Muscle layer of colon (tissue), 2 donors: ENCODE measurements around the gene TANGO6.

Source experiments
- H3K27ac ChIP-seq: one replicate; pipeline ENCODE4 v1.7.0; 2013; ENCODE audit warnings: low read depth, mild to moderate bottlenecking, low read length, moderate library complexity
- H3K27me3 ChIP-seq, 2 donors: one replicate each; pipeline ENCODE4 v1.7.0; 2013; ENCODE audit warnings: low read length in 2 of 2, mild to moderate bottlenecking in 2 of 2; ENCODE audit not compliant: insufficient read depth in 2 of 2, control insufficient read depth in 1 of 2
- H3K36me3 ChIP-seq: one replicate; pipeline ENCODE4 v1.7.0; 2013; ENCODE audit warnings: mild to moderate bottlenecking, low read length; ENCODE audit not compliant: insufficient read depth
- H3K4me1 ChIP-seq: one replicate; pipeline ENCODE4 v1.7.0; 2013; ENCODE audit warnings: mild to moderate bottlenecking, low read length; ENCODE audit not compliant: insufficient read depth
- H3K4me3 ChIP-seq, 2 donors: one replicate each; pipeline ENCODE4 v1.7.0; 2013; ENCODE audit warnings: low read length in 2 of 2, low read depth in 1 of 2, mild to moderate bottlenecking in 1 of 2, moderate library complexity in 1 of 2
- H3K9ac ChIP-seq: one replicate; pipeline ENCODE4 v1.7.0; 2013; ENCODE audit warnings: low read length
- H3K9me3 ChIP-seq: one replicate; pipeline ENCODE4 v1.7.0; 2013; ENCODE audit warnings: mild to moderate bottlenecking, low read length
- donor health status: abdominal sarcoma.
- donor health status: Adenocarcinoma of cecum.

TANGO6 gene

DNA sequence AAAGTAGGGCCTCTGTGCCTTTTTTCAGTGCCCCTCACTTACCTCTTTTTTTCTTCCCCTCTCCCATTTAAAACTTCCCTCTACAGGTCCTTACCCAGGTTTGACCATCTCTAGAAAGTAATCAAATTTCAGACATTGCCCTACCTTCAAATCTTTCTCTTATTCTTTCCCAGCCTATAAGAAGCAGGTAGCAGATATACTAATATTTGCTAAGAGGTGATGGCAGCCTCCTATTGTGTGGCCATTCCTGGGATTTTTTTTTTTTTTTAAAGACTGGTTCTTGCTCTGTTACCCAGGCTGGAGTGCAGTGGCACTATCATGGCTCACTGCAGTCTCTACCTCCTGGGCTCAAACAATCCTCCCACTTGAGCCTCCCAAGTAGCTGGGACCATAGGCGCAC is 151.0 kb downstream of the TANGO6 start:
- H3K27ac ChIP-seq = no peak overlapping the region

DNA sequence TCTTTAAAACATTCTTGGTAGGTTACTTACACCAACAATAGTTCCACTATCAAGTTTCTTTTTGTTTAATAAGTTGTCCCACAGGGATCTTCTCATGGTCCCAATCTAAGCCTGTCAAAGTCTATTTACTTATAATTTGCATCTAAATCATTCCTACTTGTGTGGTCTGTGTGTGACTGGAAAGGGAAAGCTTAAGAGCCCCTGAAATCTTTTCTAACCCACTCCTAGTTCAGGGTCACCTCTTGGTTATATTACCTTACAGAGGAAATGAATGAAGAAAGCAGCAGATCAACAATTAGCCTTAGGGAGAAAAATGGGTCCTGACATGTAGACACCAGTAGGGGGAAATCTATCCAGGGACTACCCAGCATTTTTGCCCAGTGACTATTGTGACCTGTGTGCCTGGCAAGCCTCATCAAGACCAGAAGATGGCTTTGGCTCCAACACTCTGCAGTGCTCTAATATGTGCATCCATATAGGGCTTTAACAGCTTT is 151.7 kb downstream of the TANGO6 start:
- H3K27me3 ChIP-seq = no peaks in the 10 kb centered on the region
- no peak overlapping the region for H3K27ac ChIP-seq
- no peak overlapping the region for H3K9ac ChIP-seq
- no peaks in the 10 kb centered on the region for H3K36me3 ChIP-seq
- no peaks in the 10 kb centered on the region for H3K4me1 ChIP-seq
- H3K4me3 ChIP-seq = no peak overlapping the region
- H3K9me3 ChIP-seq = no peaks in the 10 kb centered on the region

More for the DNA sequence above, 151.0 kb downstream of the TANGO6 start:
- no peaks in the 10 kb centered on the region for H3K36me3 ChIP-seq
- no peaks in the 10 kb centered on the region for H3K9me3 ChIP-seq
- no peaks in the 10 kb centered on the region for H3K4me1 ChIP-seq
- H3K9ac ChIP-seq = no peak overlapping the region
- no peaks in the 10 kb centered on the region for H3K27me3 ChIP-seq
- H3K4me3 ChIP-seq = no peak overlapping the region

DNA sequence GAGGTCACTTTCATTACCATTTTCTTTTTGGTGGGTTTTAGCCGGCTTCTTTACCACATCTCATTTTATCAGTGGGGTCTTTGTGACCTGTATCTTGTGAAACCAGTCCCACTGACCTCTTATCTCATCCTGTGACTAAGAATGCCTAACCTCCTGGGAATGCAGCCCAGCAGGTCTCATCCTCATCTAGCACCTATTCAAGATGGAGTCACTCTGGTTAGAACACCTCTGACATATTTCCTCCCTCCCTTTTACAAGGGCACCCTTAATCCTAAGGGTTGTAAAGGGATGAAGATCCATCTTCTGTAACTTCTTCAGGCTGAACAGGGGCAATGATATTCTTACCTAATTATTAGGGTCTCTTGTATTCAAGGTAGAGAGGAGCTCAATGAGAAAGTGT is 154.2 kb downstream of the TANGO6 start:
- Histone ChIP-seq H3K4me3 (no peak overlapping the region), H3K36me3 (no peaks in the 10 kb centered on the region), H3K9me3 (no peaks in the 10 kb centered on the region), H3K4me1 (no peaks in the 10 kb centered on the region), H3K27me3 (no peaks in the 10 kb centered on the region), H3K27ac (no peak overlapping the region), H3K9ac (no peak overlapping the region)

DNA sequence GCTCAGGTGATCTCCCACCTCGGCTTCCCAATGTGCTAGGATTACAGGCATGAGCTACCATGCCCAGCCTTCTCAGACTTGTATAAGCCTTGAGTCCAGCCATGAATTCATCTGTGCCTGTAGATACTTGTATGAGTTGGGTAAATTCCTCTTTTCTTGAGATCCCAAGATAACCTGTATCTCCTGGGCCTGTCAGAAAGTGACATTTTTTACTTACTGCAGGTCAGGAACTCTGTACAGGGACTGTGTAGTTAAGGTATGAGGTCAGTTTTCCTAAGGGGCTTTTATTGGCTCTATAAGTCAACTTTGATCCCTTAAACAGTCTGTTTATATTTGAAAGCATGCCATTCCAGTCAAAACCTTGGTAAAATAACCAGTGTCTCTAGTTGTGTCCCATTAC is 155.8 kb downstream of the TANGO6 start:
- Histone ChIP-seq H3K4me1 (no peaks in the 10 kb centered on the region), H3K9ac (no peak overlapping the region), H3K4me3 (no peak overlapping the region), H3K9me3 (no peaks in the 10 kb centered on the region), H3K27ac (no peak overlapping the region), H3K36me3 (no peaks in the 10 kb centered on the region), H3K27me3 (no peaks in the 10 kb centered on the region)

DNA sequence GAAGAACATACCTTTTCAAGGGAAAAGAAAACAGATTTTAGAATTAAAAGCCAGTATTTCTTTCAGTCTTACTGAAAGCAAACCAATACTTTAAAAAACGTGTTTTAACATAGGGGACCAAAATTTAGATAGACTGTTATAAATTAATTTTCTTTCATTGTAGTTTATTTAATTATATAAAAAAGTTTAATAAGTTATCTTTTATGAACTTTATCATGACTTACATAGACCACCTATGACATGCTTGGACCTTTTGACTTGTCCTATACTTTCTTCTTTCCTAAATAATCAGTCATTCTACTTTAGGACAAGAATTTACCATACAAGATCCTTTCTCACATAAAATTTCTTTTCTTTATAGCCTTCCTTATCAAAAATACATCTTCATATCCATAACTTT is 160.2 kb downstream of the TANGO6 start:
- no peaks in the 10 kb centered on the region for H3K9me3 ChIP-seq

DNA sequence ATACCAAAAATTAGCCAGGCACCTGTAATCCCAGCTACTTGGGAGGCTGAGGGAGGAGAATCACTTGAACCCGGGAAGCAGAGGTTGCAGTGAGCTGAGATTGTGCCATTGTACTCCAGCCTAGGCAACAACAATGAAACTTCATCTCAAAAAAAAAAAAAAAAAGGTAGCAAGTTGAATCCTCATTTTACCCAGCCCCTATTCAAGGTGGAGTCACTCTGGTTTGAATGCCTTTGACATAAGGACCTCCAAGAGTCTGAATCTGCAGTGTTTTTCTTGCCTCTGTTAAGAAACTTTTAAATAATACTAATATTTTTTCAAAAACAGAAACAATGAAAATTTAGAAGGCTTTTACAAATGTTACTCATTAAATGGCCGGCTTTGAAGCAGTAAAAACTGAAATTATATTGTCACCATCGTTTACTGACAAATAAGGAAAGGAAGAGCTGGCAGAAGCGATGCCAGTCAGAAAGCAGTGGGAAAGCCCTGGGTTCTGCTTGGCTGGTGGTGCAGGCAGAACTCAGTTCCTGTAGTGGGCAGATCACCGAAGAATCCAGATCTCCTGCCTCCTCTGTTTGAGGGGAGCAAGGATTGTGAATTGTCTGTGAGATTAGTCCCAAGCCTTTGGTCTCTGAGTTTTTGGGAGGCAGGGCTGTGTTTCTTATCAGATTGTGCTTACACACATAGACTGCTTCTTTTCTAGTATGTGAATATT is 162.5 kb downstream of the TANGO6 start:
- Histone ChIP-seq H3K4me1 (no peaks in the 10 kb centered on the region), H3K4me3 (no peak overlapping the region), H3K36me3 (no peaks in the 10 kb centered on the region), H3K9me3 (no peaks in the 10 kb centered on the region), H3K27me3 (no peaks in the 10 kb centered on the region), H3K9ac (no peak overlapping the region), H3K27ac (no peak overlapping the region)

More for the DNA sequence above, 160.2 kb downstream of the TANGO6 start:
- no peak overlapping the region for H3K9ac ChIP-seq
- no peaks in the 10 kb centered on the region for H3K4me1 ChIP-seq
- no peak overlapping the region for H3K4me3 ChIP-seq
- H3K27ac ChIP-seq = no peak overlapping the region
- H3K27me3 ChIP-seq = no peaks in the 10 kb centered on the region
- no peaks in the 10 kb centered on the region for H3K36me3 ChIP-seq

DNA sequence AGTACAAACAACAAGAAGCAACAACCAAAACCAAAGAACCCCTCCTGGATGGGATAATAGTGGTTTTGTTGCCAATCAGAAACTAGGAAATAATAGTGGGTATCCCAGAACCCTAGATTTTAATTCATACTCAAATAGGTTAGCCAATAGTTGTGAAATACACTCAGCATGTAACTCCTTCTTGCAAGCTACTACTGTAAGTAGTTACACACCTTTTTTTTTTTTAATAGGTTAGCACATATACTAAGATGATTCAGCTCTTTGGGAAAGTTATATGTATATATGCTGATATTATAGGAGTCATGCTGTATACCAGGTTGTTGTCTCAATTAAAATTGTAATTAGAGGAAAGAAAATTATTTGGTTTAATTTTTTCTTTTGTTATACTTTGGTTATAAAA is 169.6 kb downstream of the TANGO6 start:
- Histone ChIP-seq H3K27ac (no peak overlapping the region), H3K4me1 (no peaks in the 10 kb centered on the region), H3K27me3 (no peaks in the 10 kb centered on the region), H3K36me3 (no peaks in the 10 kb centered on the region), H3K4me3 (no peak overlapping the region), H3K9ac (no peak overlapping the region), H3K9me3 (no peaks in the 10 kb centered on the region)

DNA sequence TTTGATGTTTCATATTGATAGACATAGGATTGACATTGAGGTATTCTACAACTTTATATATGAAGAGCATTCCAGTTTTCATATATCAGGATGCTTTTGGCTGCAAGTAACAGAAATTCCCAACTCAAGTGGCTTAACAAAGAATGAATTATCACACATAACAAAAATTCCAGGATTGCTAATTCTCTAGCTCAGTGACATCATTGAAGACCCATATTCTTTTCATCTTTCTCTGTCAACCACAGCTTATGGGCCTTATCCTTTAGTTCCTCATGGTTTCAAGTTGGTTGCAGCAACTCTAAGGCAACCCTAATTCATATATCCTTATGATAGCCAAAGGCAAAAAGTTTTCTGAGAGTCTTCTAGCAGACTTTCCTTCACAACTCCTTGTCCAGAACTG is 170.7 kb downstream of the TANGO6 start:
- Histone ChIP-seq H3K27me3 (no peaks in the 10 kb centered on the region), H3K9me3 (no peaks in the 10 kb centered on the region), H3K36me3 (no peaks in the 10 kb centered on the region), H3K4me1 (no peaks in the 10 kb centered on the region), H3K27ac (no peak overlapping the region), H3K9ac (no peak overlapping the region), H3K4me3 (no peak overlapping the region)

DNA sequence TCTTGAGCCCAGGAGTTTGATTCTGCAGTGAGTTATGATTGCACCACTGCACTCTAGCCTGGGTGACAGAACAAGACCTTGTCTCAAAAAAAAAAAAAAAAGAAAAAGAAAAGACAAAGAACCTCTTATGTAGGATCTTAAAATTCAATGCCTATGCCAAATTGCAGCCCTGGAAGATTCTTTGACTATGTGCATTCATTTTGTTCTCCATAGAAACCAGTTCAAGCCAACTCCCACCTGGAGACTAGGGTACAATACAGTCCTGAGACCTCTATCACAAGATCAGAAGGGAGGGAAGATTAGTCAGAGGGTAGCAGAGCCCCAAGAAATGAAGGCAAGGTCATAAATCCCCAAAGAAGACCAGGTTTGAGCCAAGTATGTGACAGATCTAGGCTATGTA is 171.5 kb downstream of the TANGO6 start:
- Histone ChIP-seq H3K27ac (no peak overlapping the region), H3K27me3 (no peaks in the 10 kb centered on the region)

DNA sequence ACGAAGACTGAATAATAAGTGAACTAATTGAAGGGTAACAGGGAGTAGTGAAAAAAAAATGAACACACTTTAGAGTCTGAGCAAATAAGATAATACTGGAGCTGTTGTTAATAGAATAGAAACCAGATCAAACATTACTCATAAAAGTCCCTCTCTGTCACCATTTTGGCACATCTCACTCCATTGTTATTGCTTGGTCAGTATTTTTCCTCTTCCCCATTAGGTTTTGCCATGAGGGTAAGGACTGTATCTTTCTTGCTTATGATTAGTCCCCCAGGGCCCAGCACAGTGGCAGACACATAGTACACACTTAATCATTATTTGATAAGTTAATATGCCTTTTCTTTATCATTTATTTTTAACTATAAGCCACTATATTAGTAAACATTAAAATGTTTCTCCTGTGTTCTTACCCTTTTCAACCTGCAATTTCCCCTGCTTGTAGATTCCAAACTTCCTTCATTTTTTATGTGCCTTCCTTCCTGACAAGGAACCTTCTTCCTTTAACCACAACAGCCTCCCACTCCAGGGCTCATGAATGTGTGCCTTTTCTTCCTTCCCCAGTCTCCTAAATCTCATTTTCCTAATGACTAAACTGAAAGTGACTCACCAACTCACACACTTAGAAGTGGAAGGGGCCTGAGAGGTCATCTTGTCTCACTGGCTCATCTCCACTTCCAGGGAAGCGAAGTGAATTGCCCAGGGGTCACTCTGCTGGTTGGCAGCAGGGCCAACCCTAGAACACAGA is 173.9 kb downstream of the TANGO6 start:
- Histone ChIP-seq H3K27ac (no peak overlapping the region), H3K9ac (no peak overlapping the region), H3K4me1 (no peaks in the 10 kb centered on the region), H3K36me3 (no peaks in the 10 kb centered on the region), H3K4me3 (no peak overlapping the region), H3K27me3 (no peaks in the 10 kb centered on the region), H3K9me3 (no peaks in the 10 kb centered on the region)

More for the DNA sequence above, 171.5 kb downstream of the TANGO6 start:
- Histone ChIP-seq H3K4me3 (no peak overlapping the region), H3K36me3 (no peaks in the 10 kb centered on the region), H3K4me1 (no peaks in the 10 kb centered on the region), H3K9ac (no peak overlapping the region), H3K9me3 (no peaks in the 10 kb centered on the region)

DNA sequence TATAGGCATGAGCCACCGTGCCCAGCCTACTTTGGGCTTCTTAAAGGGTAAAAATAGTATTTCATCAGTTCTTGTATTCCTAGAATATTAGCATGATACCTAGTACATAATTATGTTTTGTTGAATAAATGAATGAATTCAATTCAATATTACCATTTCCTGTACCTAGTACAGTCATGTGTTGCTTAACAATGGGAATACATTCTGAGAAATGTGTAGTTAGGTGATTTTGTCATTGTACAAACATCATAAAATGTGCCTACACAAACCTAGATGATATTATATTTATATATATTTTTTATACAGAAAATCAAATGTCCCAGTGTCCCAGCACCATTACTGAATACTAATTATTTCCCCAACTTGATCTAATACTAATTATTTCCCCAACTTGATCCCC is 176.5 kb downstream of the TANGO6 start:
- Histone ChIP-seq H3K9ac (no peak overlapping the region), H3K27me3 (no peaks in the 10 kb centered on the region), H3K36me3 (no peaks in the 10 kb centered on the region), H3K4me3 (no peak overlapping the region), H3K27ac (no peak overlapping the region), H3K9me3 (no peaks in the 10 kb centered on the region), H3K4me1 (no peaks in the 10 kb centered on the region)
